Lower leg skin (tissue), 4 donors: Measurements from ENCODE around the gene SCAMP4. TPM values are rescaled to one million over a fixed set of nuclear protein-coding genes. Genes with fewer than 3 reads are reported as not detected.

Experiments used
- DNase-seq, 2 donors: peaks; one replicate each; pipeline ENCODE4 v3.0.0-alpha.2; 2019; ENCODE audit warnings: low spot score in 2 of 2
- H3K4me3 ChIP-seq: fragments of 200-600 bp; sonication (generic); 2 replicates; pipeline ENCODE4 v1.5.1; 2017; ENCODE audit warnings: mild to moderate bottlenecking, low read depth; ENCODE audit not compliant: poor library complexity, severe bottlenecking
- POLR2A ChIP-seq, 2 donors: fragments of 450-650 bp; IDR thresholded peaks; one replicate each; pipeline ENCODE4 v1.6.1; 2016 to 2017; ENCODE audit warnings: antibody characterized with exemption in 2 of 2, mild to moderate bottlenecking in 1 of 2, moderate library complexity in 1 of 2
- WGBS, 2 donors: methylation state at CpG; one replicate each; pipeline ENCODE4 v1.1.5; 2018; 5-methylcytosine and 5-hydroxymethylcytosine counted together
- intact Hi-C: fragments of 100-400 bp; cut with DNase I; formaldehyde crosslinking; loops from one replicate; pipeline ENCODE4 v1.15.0; 2023; ENCODE audit warnings: low total_unique reads
- total RNA-seq, 4 donors: library from RNA; depleted of rRNA; stranded (reverse); fragments of >200 nt; gene quantifications; one replicate each; pipeline ENCODE4 v1.1.0, GENCODE V29; 2016
- TF ChIP-seq, protein P1 (sequence below), 3 donors: fragments of 450-650 bp; IDR thresholded peaks; one replicate each; pipeline ENCODE4 v1.5.1; 2016; ENCODE audit warnings: antibody characterized with exemption in 3 of 3, mild to moderate bottlenecking in 3 of 3, moderate library complexity in 2 of 3

SCAMP4 gene
- total RNA-seq, 4 donors from 2014 or later: 108 to 119 (median 113) TPM

- H3K4me3 ChIP-seq: no peak overlapping the region
- no peak for DNase-seq
- intact Hi-C loops: no loop called here
- TF ChIP-seq POLR2A (IDR thresholded peaks at IDR 0.05): no peak
- 77% methylated on average over 10 of the region's 10 CpGs for WGBS, 2 donors
Observed at GRCh38 chr19:1906985-1907562, 1.9 kb downstream of the SCAMP4 start.

DNA sequence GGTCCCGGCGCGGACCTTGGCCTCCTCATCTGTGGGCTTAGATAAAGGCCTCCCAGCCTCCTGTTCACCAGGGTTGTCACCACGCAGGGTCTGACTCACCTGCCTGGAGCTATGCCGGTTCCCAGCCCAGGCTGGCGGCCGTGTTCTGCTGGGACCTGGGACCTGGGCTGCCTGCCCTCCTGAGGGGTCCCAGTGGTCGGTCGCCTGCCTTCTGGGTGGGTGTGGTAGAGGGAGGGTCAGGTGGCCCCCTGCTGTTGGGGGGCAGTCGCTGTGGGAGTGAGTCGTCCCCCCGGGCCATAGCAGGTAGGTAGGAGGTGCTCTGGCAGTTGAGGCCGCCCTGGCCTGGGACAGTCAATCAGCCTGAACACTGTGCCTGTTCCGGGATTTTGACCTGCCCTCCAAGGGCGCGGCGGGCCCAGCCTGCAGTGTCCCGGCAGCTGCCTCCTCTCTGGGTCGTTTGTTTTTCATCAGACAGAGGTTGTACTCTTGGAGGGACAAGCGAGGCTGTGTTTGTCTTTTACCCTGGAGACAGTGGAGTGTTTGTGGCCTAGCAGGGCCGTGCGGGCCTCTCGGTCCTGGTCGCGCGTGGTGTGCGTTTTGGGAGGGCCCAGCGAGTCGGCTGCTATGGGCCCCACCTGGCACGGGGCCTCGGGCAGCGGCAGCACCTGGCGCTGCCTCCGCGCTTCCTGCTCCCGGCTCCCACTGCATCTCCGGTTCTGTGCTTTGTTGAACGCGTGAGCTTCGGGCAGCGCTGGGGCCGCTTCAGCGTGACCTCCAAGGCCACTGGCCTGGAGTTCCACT, 2.6 kb downstream of the SCAMP4 start:
- DNase-seq: no peak
- WGBS, 2 donors: 58% methylated on average over 31 to 39 of the region's 43 CpGs
- intact Hi-C loops: no loop called here
- H3K4me3 ChIP-seq: no peak overlapping the region
- TF ChIP-seq, protein P1, sequence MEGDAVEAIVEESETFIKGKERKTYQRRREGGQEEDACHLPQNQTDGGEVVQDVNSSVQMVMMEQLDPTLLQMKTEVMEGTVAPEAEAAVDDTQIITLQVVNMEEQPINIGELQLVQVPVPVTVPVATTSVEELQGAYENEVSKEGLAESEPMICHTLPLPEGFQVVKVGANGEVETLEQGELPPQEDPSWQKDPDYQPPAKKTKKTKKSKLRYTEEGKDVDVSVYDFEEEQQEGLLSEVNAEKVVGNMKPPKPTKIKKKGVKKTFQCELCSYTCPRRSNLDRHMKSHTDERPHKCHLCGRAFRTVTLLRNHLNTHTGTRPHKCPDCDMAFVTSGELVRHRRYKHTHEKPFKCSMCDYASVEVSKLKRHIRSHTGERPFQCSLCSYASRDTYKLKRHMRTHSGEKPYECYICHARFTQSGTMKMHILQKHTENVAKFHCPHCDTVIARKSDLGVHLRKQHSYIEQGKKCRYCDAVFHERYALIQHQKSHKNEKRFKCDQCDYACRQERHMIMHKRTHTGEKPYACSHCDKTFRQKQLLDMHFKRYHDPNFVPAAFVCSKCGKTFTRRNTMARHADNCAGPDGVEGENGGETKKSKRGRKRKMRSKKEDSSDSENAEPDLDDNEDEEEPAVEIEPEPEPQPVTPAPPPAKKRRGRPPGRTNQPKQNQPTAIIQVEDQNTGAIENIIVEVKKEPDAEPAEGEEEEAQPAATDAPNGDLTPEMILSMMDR (IDR thresholded peaks at IDR 0.05): no peak
- no peak for TF ChIP-seq POLR2A (IDR thresholded peaks at IDR 0.05)

DNA sequence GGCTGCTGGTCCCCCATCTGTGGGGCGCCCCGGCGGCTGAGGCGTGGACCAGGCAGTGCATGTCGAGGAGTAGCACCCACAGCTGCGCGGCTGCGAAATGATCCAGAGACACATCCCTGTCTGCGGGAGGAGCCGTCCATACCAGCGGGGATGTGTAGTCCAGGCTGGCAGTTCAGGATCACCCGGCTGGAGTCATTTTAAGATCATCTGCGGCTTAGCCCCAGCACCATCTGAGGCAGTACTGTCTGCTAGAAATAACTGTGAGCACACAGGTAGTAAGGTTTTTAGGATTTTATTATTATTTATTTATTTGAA, 3.1 kb downstream of the SCAMP4 start:
- intact Hi-C loops: no loop called here

DNA sequence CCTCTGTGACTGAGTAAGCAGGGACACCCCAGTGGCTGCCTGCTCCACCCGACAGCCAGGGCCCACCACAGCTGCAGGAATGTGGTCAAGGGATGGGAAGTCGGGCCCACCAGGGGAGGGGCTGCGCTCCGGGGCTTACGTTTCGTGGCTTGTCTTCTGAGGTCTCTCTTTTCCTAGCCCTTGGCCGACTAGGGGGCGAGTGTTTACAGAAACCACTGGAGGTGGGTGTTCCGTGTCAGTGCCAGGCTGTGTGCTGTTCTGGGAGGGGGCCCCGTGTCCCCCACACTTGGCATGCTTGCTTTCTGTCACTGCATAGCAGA, 4.5 kb downstream of the SCAMP4 start:
- WGBS, 2 donors: 49 to 71% methylated on average over 9 to 10 of the region's 10 CpGs
- H3K4me3 ChIP-seq: no peak overlapping the region
- TF ChIP-seq, protein P1 (IDR thresholded peaks at IDR 0.05): no peak
- no peak for TF ChIP-seq POLR2A (IDR thresholded peaks at IDR 0.05)
- intact Hi-C loops: no loop called here
- DNase-seq: no peak

More for the DNA sequence above, 3.1 kb downstream of the SCAMP4 start:
- 49 to 63% methylated on average over 13 of the region's 13 CpGs for WGBS, 2 donors
- H3K4me3 ChIP-seq: no peak overlapping the region
- TF ChIP-seq, protein P1 (IDR thresholded peaks at IDR 0.05): no peak
- TF ChIP-seq POLR2A (IDR thresholded peaks at IDR 0.05): no peak
- DNase-seq: no peak

DNA sequence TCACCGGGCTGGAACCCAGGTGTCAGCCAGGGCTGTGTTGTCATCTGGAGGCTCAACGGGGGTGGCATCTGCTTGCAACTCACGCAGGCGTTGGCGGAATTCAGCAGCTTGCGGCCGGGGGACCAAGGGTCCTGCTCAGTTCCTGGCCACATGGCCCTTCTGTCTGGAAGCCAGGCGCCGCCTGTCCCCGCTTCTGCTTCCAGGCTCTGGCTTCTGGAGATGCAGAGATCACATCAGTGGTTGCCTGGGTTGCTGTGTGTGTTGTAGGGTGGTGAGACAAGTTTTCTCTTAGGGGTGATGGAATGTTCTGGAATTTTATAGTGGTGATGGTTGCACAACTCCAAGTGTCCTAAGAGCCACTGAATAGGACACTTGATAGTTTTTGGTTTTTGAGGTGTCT, 5.0 kb downstream of the SCAMP4 start:
- DNase-seq: no peak
- WGBS, 2 donors: 68 to 81% methylated on average over 10 of the region's 10 CpGs

GRCh38 chr19:1911098-1911497, 5.9 kb downstream of the SCAMP4 start:
- DNase-seq: no peak
- WGBS, 2 donors: 83 to 86% methylated on average over 13 of the region's 13 CpGs
- TF ChIP-seq POLR2A (IDR thresholded peaks at IDR 0.05): no peak
- TF ChIP-seq, protein P1 (IDR thresholded peaks at IDR 0.05): no peak
- H3K4me3 ChIP-seq: no peak overlapping the region
- intact Hi-C loops: no loop called here

More for the DNA sequence above, 5.0 kb downstream of the SCAMP4 start:
- TF ChIP-seq POLR2A (IDR thresholded peaks at IDR 0.05): no peak
- TF ChIP-seq, protein P1 (IDR thresholded peaks at IDR 0.05): no peak
- intact Hi-C loops: no loop called here
- H3K4me3 ChIP-seq: no peak overlapping the region
